A549 (cell line): ENCODE results near the gene ACE. TPM values are rescaled to one million over a fixed set of nuclear protein-coding genes. Genes with fewer than 3 reads are reported as not detected.
A peak's percentile ranks its signal among the peaks of the same experiment; 100 is the strongest.

Experiments used
- ATAC-seq, 2 experiments: fragments of 200-7000 bp in 1 of 2; fragments of >200 bp in 1 of 2; cut with Nextera tagmentation in 1 of 2; cut with Tn5 transposase in 1 of 2; 3 replicates each; pipeline versions ENCODE4 v1.8.0 to v1.9.1; 2018 to 2020; ENCODE audit warnings: mild to moderate bottlenecking in 1 of 2, moderate library complexity in 1 of 2
- CTCF ChIA-PET: fragments of 300-600 bp; sonication (Branson Sonifier 250); formaldehyde crosslinking; extraction: SDS; loops from one replicate; lab custom pipeline; 2021; ENCODE audit warnings: antibody characterized with exemption, inconsistent platforms; lab: Yijun Ruan, JAX
- POLR2A ChIA-PET: fragments of 350-600 bp; formaldehyde crosslinking; extraction: SDS; loops from one replicate; lab custom pipeline; 2021; ENCODE audit warnings: antibody characterized with exemption, inconsistent platforms; lab: Yijun Ruan, JAX
- DNase-seq, 2 experiments: peaks; one replicate each; pipeline versions ENCODE4 v3.0.0 to v3.0.0-alpha.2; 2011 to 2016; ENCODE audit warnings: low read depth in 1 of 2, low spot score in 1 of 2
- FAIRE-seq: peaks from 2 replicates; lab custom pipeline; 2011; peaks lifted over from hg19 to GRCh38; lab: Jason Lieb, UNC
- H3K27ac ChIP-seq, 2 experiments: fragments of >200 bp; sonication (Bioruptor Twin); formaldehyde crosslinking; 3 replicates each; pipeline ENCODE4 v1.5.1; 2016 to 2017
- H3K4me1 ChIP-seq: fragments of >200 bp; sonication (Bioruptor Twin); formaldehyde crosslinking; 3 replicates; pipeline ENCODE4 v1.6.1; 2016
- H3K4me2 ChIP-seq: fragments of >200 bp; sonication (Bioruptor Twin); formaldehyde crosslinking; 3 replicates; pipeline ENCODE4 v1.6.1; 2016
- H3K4me3 ChIP-seq: fragments of >200 bp; sonication (Bioruptor Twin); formaldehyde crosslinking; 3 replicates; pipeline ENCODE4 v1.5.1; 2016
- H3K9me3 ChIP-seq: fragments of >200 bp; sonication (Bioruptor Twin); formaldehyde crosslinking; 3 replicates; pipeline ENCODE4 v1.6.1; 2016
- CBX2 ChIP-seq: fragments of 200-600 bp; sonication (generic); IDR thresholded peaks from 2 replicates; pipeline ENCODE4 v1.6.1; 2016; ENCODE audit warnings: low read depth, mild to moderate bottlenecking, borderline replicate concordance
- CHD4 ChIP-seq: fragments of 200-600 bp; sonication (generic); IDR thresholded peaks from 2 replicates; pipeline ENCODE4 v1.6.1; 2016; ENCODE audit warnings: antibody characterized with exemption, mild to moderate bottlenecking, borderline replicate concordance
- EHF ChIP-seq: fragments of 250-450 bp; sonication (Bioruptor Pico); IDR thresholded peaks from 2 replicates; pipeline ENCODE4 v1.5.0; 2020; ENCODE audit warnings: mild to moderate bottlenecking
- EP300 ChIP-seq, 2 experiments: fragments of >200 bp; sonication (Bioruptor Twin); formaldehyde crosslinking; IDR thresholded peaks; 2 replicates in 1 of 2; 3 replicates in 1 of 2; pipeline ENCODE4 v1.6.1; 2016 to 2017
- GATA3 ChIP-seq: IDR thresholded peaks from 2 replicates; pipeline ENCODE4 v1.6.1; 2012; ENCODE audit warnings: borderline replicate concordance
- HDAC2 ChIP-seq: fragments of 200-600 bp; sonication (generic); IDR thresholded peaks from 2 replicates; pipeline ENCODE4 v1.6.1; 2016
- HEYL ChIP-seq: fragments of 250-450 bp; sonication (Bioruptor Pico); IDR thresholded peaks from 2 replicates; pipeline ENCODE4 v1.8.0; 2021; ENCODE audit warnings: mild to moderate bottlenecking, moderate library complexity
- HOXB13 ChIP-seq: fragments of 250-450 bp; sonication (Bioruptor Pico); IDR thresholded peaks from 2 replicates; pipeline ENCODE4 v1.5.0; 2020; ENCODE audit warnings: low read depth, mild to moderate bottlenecking, moderate library complexity
- HOXB5 ChIP-seq: fragments of 250-450 bp; sonication (Bioruptor Pico); IDR thresholded peaks from 2 replicates; pipeline ENCODE4 v1.5.0; 2020; ENCODE audit warnings: mild to moderate bottlenecking, moderate library complexity
- JUN ChIP-seq, 2 experiments: fragments of >200 bp; sonication (Bioruptor Twin); formaldehyde crosslinking; IDR thresholded peaks; 2 replicates in 1 of 2; 3 replicates in 1 of 2; pipeline ENCODE4 v1.6.1; 2016 to 2017
- KDM1A ChIP-seq: fragments of 200-600 bp; sonication (generic); IDR thresholded peaks from 2 replicates; pipeline ENCODE4 v1.6.1; 2016; ENCODE audit warnings: low read depth, mild to moderate bottlenecking
- MAFK ChIP-seq: fragments of 450-650 bp; IDR thresholded peaks from 2 replicates; pipeline ENCODE4 v1.6.1; 2014; ENCODE audit not compliant: partially characterized antibody
- MYC ChIP-seq: IDR thresholded peaks from 2 replicates; pipeline ENCODE4 v1.6.1; 2012; ENCODE audit warnings: mild to moderate bottlenecking, inconsistent platforms, low read length, improper control_type of control experiment, borderline replicate concordance
- PHF8 ChIP-seq: fragments of 200-600 bp; sonication (generic); IDR thresholded peaks from 2 replicates; pipeline ENCODE4 v1.6.1; 2016; ENCODE audit warnings: low read depth, mild to moderate bottlenecking, antibody characterized with exemption, moderate library complexity, borderline replicate concordance
- RAD21 ChIP-seq, 2 experiments: fragments of >200 bp in 1 of 2; sonication (Bioruptor Twin) in 1 of 2; formaldehyde crosslinking in 1 of 2; IDR thresholded peaks in 1 of 2; conservative IDR thresholded peaks in 1 of 2; 2 replicates in 1 of 2; 3 replicates in 1 of 2; pipeline ENCODE4 v1.6.1; 2012 to 2018; ENCODE audit warnings: inconsistent platforms in 1 of 2
- RARB ChIP-seq: fragments of 250-450 bp; sonication (Bioruptor Pico); IDR thresholded peaks from 2 replicates; pipeline ENCODE4 v1.8.0; 2021; ENCODE audit warnings: mild to moderate bottlenecking, moderate library complexity
- WGBS: methylation state at CpG from one replicate; pipeline ENCODE4 v1.1.6; 2017; ENCODE audit errors: missing lambda C conversion rate; 5-methylcytosine and 5-hydroxymethylcytosine counted together
- polyA plus RNA-seq, 4 experiments: library from polyadenylated mRNA; depleted of rRNA in 3 of 4; stranded (reverse); fragments of >200 nt; fragmentation: RNase III in 1 of 4; extraction: RNeasy Plus Mini Kit Qiagen cat#74134 plus additional on column Dnase treatment in 1 of 4; gene quantifications; 2 replicates in 3 of 4; 3 replicates in 1 of 4; pipeline ENCODE4 v1.2.3, GENCODE V29; 2011 to 2017
- TF ChIP-seq, protein P1 (sequence below): fragments of >200 bp; sonication (Bioruptor Twin); formaldehyde crosslinking; IDR thresholded peaks from 3 replicates; pipeline ENCODE4 v1.5.1; 2016
- TF ChIP-seq, protein P2 (sequence below): IDR thresholded peaks from 2 replicates; pipeline ENCODE4 v1.6.1; 2012

ACE gene
- polyA plus RNA-seq, 2 of the 4 experiments (the other 2 are of a cell fraction), result 0.22 to 0.52 TPM

DNA sequence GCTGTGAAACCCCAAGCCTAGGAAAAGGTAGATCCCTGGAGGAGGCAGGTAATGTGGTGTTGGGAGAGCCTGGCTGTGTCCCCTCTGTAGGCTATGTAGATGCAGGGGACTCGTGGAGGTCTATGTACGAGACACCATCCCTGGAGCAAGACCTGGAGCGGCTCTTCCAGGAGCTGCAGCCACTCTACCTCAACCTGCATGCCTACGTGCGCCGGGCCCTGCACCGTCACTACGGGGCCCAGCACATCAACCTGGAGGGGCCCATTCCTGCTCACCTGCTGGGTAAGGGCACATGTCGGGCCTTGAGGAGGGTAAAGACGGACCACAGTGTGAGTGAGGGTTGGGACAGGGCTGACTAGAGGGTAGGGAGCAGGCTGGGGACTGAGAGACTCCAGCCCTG is 12.0 kb downstream of the ACE start (continued):
- TF ChIP-seq HOXB13 (CRISPR knock-in tag) (no peak), MYC (no peak), RAD21 (conservative IDR thresholded peaks at IDR 0.05 in 1 of 2, IDR thresholded peaks at IDR 0.05 in 1 of 2) (no peak)

DNA sequence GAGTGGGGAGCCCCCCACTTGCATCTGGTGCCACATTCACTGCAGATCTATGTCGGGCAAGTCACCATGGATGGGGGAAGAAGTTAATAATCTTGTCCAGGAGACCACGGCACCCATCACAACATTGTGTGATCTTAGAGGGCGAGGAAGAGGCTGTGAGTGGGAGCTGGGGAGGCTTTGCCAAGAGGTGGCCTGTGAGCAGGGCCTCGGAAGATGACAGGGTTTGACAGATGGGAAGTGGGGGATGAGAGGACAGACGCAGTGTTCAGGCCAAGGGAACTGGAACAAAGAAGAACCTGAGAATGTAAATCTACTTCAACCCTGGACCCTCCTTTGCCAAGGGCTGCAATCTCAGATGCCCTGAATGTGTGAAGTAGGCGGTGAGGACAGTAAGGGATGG is 12.4 kb downstream of the ACE start:
- H3K4me3 ChIP-seq, result no peak overlapping the region
- H3K4me1 ChIP-seq, result no peaks in the 10 kb centered on the region
- no peaks in the 10 kb centered on the region for H3K9me3 ChIP-seq
- POLR2A ChIA-PET, result interaction anchor here (0.5 kb wide), 1 partner anchor 60 kb away, joined by 3 read pairs; no protein-coding TSS in a partner anchor
- TF ChIP-seq, protein P1, sequence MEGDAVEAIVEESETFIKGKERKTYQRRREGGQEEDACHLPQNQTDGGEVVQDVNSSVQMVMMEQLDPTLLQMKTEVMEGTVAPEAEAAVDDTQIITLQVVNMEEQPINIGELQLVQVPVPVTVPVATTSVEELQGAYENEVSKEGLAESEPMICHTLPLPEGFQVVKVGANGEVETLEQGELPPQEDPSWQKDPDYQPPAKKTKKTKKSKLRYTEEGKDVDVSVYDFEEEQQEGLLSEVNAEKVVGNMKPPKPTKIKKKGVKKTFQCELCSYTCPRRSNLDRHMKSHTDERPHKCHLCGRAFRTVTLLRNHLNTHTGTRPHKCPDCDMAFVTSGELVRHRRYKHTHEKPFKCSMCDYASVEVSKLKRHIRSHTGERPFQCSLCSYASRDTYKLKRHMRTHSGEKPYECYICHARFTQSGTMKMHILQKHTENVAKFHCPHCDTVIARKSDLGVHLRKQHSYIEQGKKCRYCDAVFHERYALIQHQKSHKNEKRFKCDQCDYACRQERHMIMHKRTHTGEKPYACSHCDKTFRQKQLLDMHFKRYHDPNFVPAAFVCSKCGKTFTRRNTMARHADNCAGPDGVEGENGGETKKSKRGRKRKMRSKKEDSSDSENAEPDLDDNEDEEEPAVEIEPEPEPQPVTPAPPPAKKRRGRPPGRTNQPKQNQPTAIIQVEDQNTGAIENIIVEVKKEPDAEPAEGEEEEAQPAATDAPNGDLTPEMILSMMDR, result no peak
- TF ChIP-seq HEYL (CRISPR knock-in tag), result no peak
- TF ChIP-seq, all 56 proteins: peak for 0
- no peak for ATAC-seq
- Histone ChIP-seq H3K4me2 (no peak overlapping the region), H3K27ac (no peak overlapping the region)
- CTCF ChIA-PET, result interaction anchor here (5.2 kb wide), 1 partner anchor 11 kb away, joined by 35 read pairs; the partner anchor contains the start of gene ACE
- FAIRE-seq, result no peak
- 60% methylated on average over 6 of the region's 6 CpGs for WGBS
- no peak for DNase-seq

DNA sequence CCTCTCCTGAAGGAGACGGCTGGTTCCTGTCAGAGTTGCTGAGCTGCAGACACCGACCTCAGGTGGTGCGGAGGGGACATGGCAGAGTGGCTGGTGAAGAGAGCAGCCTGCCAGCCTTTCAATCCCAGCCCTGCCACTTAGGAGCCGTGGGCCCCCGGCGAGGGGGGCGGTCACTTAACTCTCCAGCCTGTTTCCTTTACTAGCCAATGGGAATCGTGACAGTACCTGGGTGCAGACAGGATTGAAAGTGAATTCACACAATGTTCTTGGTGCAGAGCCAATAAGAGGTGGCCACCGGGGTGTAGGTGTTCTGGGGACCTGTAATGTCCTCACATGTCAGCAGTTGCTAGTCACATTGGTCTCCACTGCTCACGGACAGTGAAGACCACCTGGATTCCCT is 13.5 kb downstream of the ACE start:
- no peak overlapping the region for H3K4me2 ChIP-seq
- WGBS, result 35% methylated on average over 10 of the region's 10 CpGs
- peak in 1 of 2 experiments; percentile 15; a peak in 2 of 6 replicates for ATAC-seq
- no peak overlapping the region for H3K4me3 ChIP-seq
- TF ChIP-seq JUN (IDR thresholded peaks at IDR 0.05) (no peak), RAD21 (conservative IDR thresholded peaks at IDR 0.05 in 1 of 2, IDR thresholded peaks at IDR 0.05 in 1 of 2) (no peak), GATA3 (no peak), PHF8 (no peak), EHF (CRISPR knock-in tag) (no peak), CBX2 (no peak), HOXB5 (CRISPR knock-in tag) (no peak), HDAC2 (no peak)
- TF ChIP-seq, protein P1, result no peak
- TF ChIP-seq, all 56 proteins: peak for 0
- no peaks in the 10 kb centered on the region for H3K4me1 ChIP-seq
- no peak overlapping the region; a peak in 1 of 6 replicates for H3K27ac ChIP-seq
- CTCF ChIA-PET, result interaction anchor here (1.1 to 5.2 kb wide), 2 partner anchors 10 to 12 kb away, joined by 3 to 35 read pairs; partner anchors contain the start of gene ACE
- DNase-seq (no peak), FAIRE-seq (no peak)
- H3K9me3 ChIP-seq, result no peaks in the 10 kb centered on the region
- POLR2A ChIA-PET, result no interaction called here

DNA sequence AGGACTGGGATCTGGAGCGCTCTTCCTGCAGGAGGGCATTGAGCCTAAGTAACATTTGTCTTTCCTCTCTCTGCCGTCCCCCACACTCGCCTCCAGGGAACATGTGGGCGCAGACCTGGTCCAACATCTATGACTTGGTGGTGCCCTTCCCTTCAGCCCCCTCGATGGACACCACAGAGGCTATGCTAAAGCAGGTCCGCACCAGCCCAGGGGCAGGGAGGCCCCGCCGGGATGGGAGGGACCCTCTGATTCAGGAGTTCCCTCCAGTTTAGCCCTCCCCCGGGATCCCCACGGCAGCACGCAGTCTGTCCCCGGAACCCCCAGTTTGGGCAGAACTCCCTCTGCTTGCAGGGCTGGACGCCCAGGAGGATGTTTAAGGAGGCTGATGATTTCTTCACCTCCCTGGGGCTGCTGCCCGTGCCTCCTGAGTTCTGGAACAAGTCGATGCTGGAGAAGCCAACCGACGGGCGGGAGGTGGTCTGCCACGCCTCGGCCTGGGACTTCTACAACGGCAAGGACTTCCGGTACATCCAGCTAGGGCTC is 14.1 kb downstream of the ACE start:
- H3K27ac ChIP-seq, result no peak overlapping the region; a peak in 1 of 6 replicates
- DNase-seq (no peak), FAIRE-seq (no peak), ATAC-seq (no peak)
- H3K9me3 ChIP-seq, result no peaks in the 10 kb centered on the region
- CTCF ChIA-PET, result interaction anchor here (0.8 to 9.1 kb wide), 5 partner anchors 10 to 65 kb away, joined by 3 to 111 read pairs (median 11); partner anchors contain the start of gene ACE
- H3K4me3 ChIP-seq, result no peak overlapping the region
- H3K4me2 ChIP-seq, result no peak overlapping the region
- TF ChIP-seq JUN (IDR thresholded peaks at IDR 0.05), result no peak
- TF ChIP-seq CHD4, result no peak
- TF ChIP-seq, protein P1, result no peak
- TF ChIP-seq RARB (CRISPR knock-in tag), result no peak
- no peak for TF ChIP-seq RAD21 (conservative IDR thresholded peaks at IDR 0.05 in 1 of 2, IDR thresholded peaks at IDR 0.05 in 1 of 2)
- TF ChIP-seq KDM1A, result no peak
- no peak for TF ChIP-seq EP300 (IDR thresholded peaks at IDR 0.05)
- no peak for TF ChIP-seq MAFK
- TF ChIP-seq, protein P2, sequence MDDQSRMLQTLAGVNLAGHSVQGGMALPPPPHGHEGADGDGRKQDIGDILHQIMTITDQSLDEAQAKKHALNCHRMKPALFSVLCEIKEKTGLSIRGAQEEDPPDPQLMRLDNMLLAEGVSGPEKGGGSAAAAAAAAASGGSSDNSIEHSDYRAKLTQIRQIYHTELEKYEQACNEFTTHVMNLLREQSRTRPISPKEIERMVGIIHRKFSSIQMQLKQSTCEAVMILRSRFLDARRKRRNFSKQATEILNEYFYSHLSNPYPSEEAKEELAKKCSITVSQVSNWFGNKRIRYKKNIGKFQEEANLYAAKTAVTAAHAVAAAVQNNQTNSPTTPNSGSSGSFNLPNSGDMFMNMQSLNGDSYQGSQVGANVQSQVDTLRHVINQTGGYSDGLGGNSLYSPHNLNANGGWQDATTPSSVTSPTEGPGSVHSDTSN, result no peak
- no peaks in the 10 kb centered on the region for H3K4me1 ChIP-seq
- WGBS, result 63% methylated on average over 21 of the region's 22 CpGs
- POLR2A ChIA-PET, result no interaction called here
